HAP-1 (cell line): ENCODE results near the gene TNS3.
"Not testable (repeated sequence)": the region's sequence is repeated elsewhere in the genome, so short reads cannot be mapped to it uniquely, and the experiment has no call there.

Experiments
- DNase-seq, 2 experiments: peaks; one replicate each; pipeline ENCODE4 v3.0.0-alpha.2; 2016 to 2020; ENCODE audit warnings: low spot score in 2 of 2
- H3K27me3 ChIP-seq: fragments of 250-450 bp; sonication (Bioruptor Pico); 2 replicates; pipeline ENCODE4 v1.5.1; 2020; ENCODE audit warnings: low read depth, mild to moderate bottlenecking, moderate library complexity
- H3K36me3 ChIP-seq: fragments of 250-450 bp; sonication (Bioruptor Pico); replicated peaks from 2 replicates; pipeline ENCODE4 v1.5.1; 2020; ENCODE audit warnings: mild to moderate bottlenecking
- H3K4me1 ChIP-seq: fragments of 250-450 bp; sonication (Bioruptor Pico); 2 replicates; pipeline ENCODE4 v1.5.1; 2020; ENCODE audit warnings: mild to moderate bottlenecking
- H3K4me3 ChIP-seq: fragments of 250-450 bp; sonication (Bioruptor Pico); 2 replicates; pipeline ENCODE4 v1.5.1; 2020; ENCODE audit warnings: mild to moderate bottlenecking, moderate library complexity
- H3K9me3 ChIP-seq: fragments of 250-450 bp; sonication (Bioruptor Pico); 2 replicates; pipeline ENCODE4 v1.5.1; 2020; ENCODE audit warnings: mild to moderate bottlenecking, moderate library complexity
- in situ Hi-C: fragments of 300-500 bp; cut with MboI; formaldehyde crosslinking; loops from 3 replicates; pipeline ENCODE4 v1.14.3; 2020; ENCODE audit warnings: low sequenced_read_pairs, inconsistent platforms, mixed read lengths

Gene TNS3

GRCh38 chr7:47444376-47445098, 137.4 kb downstream of the TNS3 start:
- Histone ChIP-seq H3K36me3 (no peaks in the 10 kb centered on the region; the same call in 1 of the 2 replicates), H3K27me3 (no peaks in the 10 kb centered on the region), H3K4me1 (no peaks in the 10 kb centered on the region), H3K4me3 (no peak overlapping the region), H3K9me3 (no peaks in the 10 kb centered on the region)
- DNase-seq: peak; percentile 13 to 20
- in situ Hi-C loops: no loop called here

- Histone ChIP-seq H3K4me3 (no peak overlapping the region), H3K4me1 (no peaks in the 10 kb centered on the region), H3K36me3 (peaks cover 14% of the 10 kb centered on the region), H3K9me3 (no peaks in the 10 kb centered on the region), H3K27me3 (no peaks in the 10 kb centered on the region)
- no peak for DNase-seq
- in situ Hi-C loops: no loop called here
Observed at GRCh38 chr7:47443049-47443448, 138.9 kb downstream of the TNS3 start.

GRCh38 chr7:47442605-47442865, 139.4 kb downstream of the TNS3 start:
- no peak for DNase-seq
- in situ Hi-C loops: no loop called here
- no peak overlapping the region for H3K4me3 ChIP-seq
- no peaks in the 10 kb centered on the region for H3K27me3 ChIP-seq
- H3K36me3 ChIP-seq: peaks cover 14% of the 10 kb centered on the region
- no peaks in the 10 kb centered on the region for H3K9me3 ChIP-seq
- H3K4me1 ChIP-seq: no peaks in the 10 kb centered on the region

- Histone ChIP-seq H3K36me3 (peaks cover 14% of the 10 kb centered on the region), H3K4me1 (no peaks in the 10 kb centered on the region), H3K4me3 (no peak overlapping the region), H3K27me3 (no peaks in the 10 kb centered on the region), H3K9me3 (no peaks in the 10 kb centered on the region)
- DNase-seq: no peak
- in situ Hi-C loops: no loop called here
Observed at GRCh38 chr7:47441796-47442604, 139.9 kb downstream of the TNS3 start.

GRCh38 chr7:47441048-47441447, 140.9 kb downstream of the TNS3 start:
- H3K27me3 ChIP-seq, in situ Hi-C loops, H3K9me3 ChIP-seq, H3K4me3 ChIP-seq, H3K4me1 ChIP-seq, DNase-seq: not testable (repeated sequence)
- H3K36me3 ChIP-seq: peaks cover 14% of the 10 kb centered on the region

- H3K4me1 ChIP-seq: no peaks in the 10 kb centered on the region; the same call in 1 of the 2 replicates
- H3K36me3 ChIP-seq: peaks cover 18% of the 10 kb centered on the region
- in situ Hi-C loops: no loop called here
- H3K27me3 ChIP-seq: no peaks in the 10 kb centered on the region
- no peak overlapping the region for H3K4me3 ChIP-seq
- no peaks in the 10 kb centered on the region for H3K9me3 ChIP-seq
- no peak for DNase-seq
Observed at GRCh38 chr7:47440320-47440719, 141.6 kb downstream of the TNS3 start.

- Histone ChIP-seq H3K36me3 (peaks cover 21% of the 10 kb centered on the region), H3K4me1 (no peaks in the 10 kb centered on the region; the same call in 1 of the 2 replicates), H3K4me3 (no peak overlapping the region), H3K27me3 (no peaks in the 10 kb centered on the region), H3K9me3 (no peaks in the 10 kb centered on the region)
- in situ Hi-C loops: loop anchor here (10.0 kb wide), 1 partner anchor 386 kb away; no protein-coding TSS in a partner anchor
- DNase-seq: no peak
Observed at GRCh38 chr7:47439181-47439667, 142.7 kb downstream of the TNS3 start.

- Histone ChIP-seq H3K36me3 (peaks cover 21% of the 10 kb centered on the region), H3K4me3 (no peak overlapping the region), H3K27me3 (no peaks in the 10 kb centered on the region), H3K9me3 (no peaks in the 10 kb centered on the region), H3K4me1 (no peaks in the 10 kb centered on the region; the same call in 1 of the 2 replicates)
- in situ Hi-C loops: loop anchor here (10.0 kb wide), 1 partner anchor 386 kb away; no protein-coding TSS in a partner anchor
- DNase-seq: no peak
Observed at GRCh38 chr7:47438411-47439029, 143.4 kb downstream of the TNS3 start.

GRCh38 chr7:47435889-47436312, 146.0 kb downstream of the TNS3 start:
- in situ Hi-C loops: loop anchor here (10.0 kb wide), 1 partner anchor 389 kb away; no protein-coding TSS in a partner anchor
- peak; percentile 17 to 62 for DNase-seq
- H3K27me3 ChIP-seq: no peaks in the 10 kb centered on the region
- H3K4me3 ChIP-seq: no peak overlapping the region
- H3K9me3 ChIP-seq: no peaks in the 10 kb centered on the region
- H3K36me3 ChIP-seq: peaks cover 27% of the 10 kb centered on the region
- no peaks in the 10 kb centered on the region; the same call in 1 of the 2 replicates for H3K4me1 ChIP-seq

- H3K36me3 ChIP-seq: peaks cover 17% of the 10 kb centered on the region
- no peak overlapping the region for H3K4me3 ChIP-seq
- no peaks in the 10 kb centered on the region for H3K9me3 ChIP-seq
- in situ Hi-C loops: loop anchor here (10.0 kb wide), 1 partner anchor 391 kb away; no protein-coding TSS in a partner anchor
- H3K4me1 ChIP-seq: no peaks in the 10 kb centered on the region; the same call in 1 of the 2 replicates
- no peak for DNase-seq
- no peaks in the 10 kb centered on the region for H3K27me3 ChIP-seq
Observed at GRCh38 chr7:47433564-47433895, 148.4 kb downstream of the TNS3 start.

- Histone ChIP-seq H3K36me3 (peaks cover 15% of the 10 kb centered on the region), H3K9me3 (no peaks in the 10 kb centered on the region), H3K27me3 (no peaks in the 10 kb centered on the region), H3K4me1 (no peaks in the 10 kb centered on the region; the same call in 1 of the 2 replicates), H3K4me3 (no peak overlapping the region)
- in situ Hi-C loops: loop anchor here (10.0 kb wide), 1 partner anchor 392 kb away; no protein-coding TSS in a partner anchor
- DNase-seq: no peak
Observed at GRCh38 chr7:47432671-47433563, 149.0 kb downstream of the TNS3 start.

GRCh38 chr7:47430422-47430821, 151.5 kb downstream of the TNS3 start:
- Histone ChIP-seq H3K4me1 (no peaks in the 10 kb centered on the region), H3K36me3 (peaks cover 25% of the 10 kb centered on the region), H3K27me3 (no peaks in the 10 kb centered on the region), H3K4me3 (no peak overlapping the region), H3K9me3 (no peaks in the 10 kb centered on the region)
- DNase-seq: no peak
- in situ Hi-C loops: loop anchor here (10.0 kb wide), 1 partner anchor 394 kb away; no protein-coding TSS in a partner anchor
